Erythroblast (primary cell): Measurements from ENCODE around the gene APBB1IP.

Experiments used
- GATA1 ChIP-seq: IDR thresholded peaks from 2 replicates; pipeline ENCODE4 v1.6.1; 2011; ENCODE audit warnings: low read depth, mild to moderate bottlenecking, control low read depth, low read length, moderate library complexity
- POLR2A ChIP-seq: IDR thresholded peaks from 2 replicates; pipeline ENCODE4 v1.6.1; 2011; ENCODE audit warnings: mild to moderate bottlenecking, low read length

GRCh38 chr10:26516540-26517101 is 78.5 kb downstream of the APBB1IP start:
- no peak for TF ChIP-seq POLR2A
- TF ChIP-seq GATA1, result no peak
